HG02970 (cell line): ENCODE measurements around the gene EDIL3.
"Not testable (repeated sequence)": the region's sequence is repeated elsewhere in the genome, so short reads cannot be mapped to it uniquely, and the experiment has no call there.

Experiments used
- ATAC-seq: cut with Tn5 transposase; IDR thresholded peaks from one replicate; pipeline ENCODE4 v1.9.1; 2021; ENCODE audit warnings: mild to moderate bottlenecking, moderate library complexity, moderate number of reproducible peaks; ENCODE audit not compliant: unreplicated experiment, low FRiP score

EDIL3 gene

GRCh38 chr5:84213212-84213611, 171.5 kb downstream of the EDIL3 start:
- no peak for ATAC-seq

DNA sequence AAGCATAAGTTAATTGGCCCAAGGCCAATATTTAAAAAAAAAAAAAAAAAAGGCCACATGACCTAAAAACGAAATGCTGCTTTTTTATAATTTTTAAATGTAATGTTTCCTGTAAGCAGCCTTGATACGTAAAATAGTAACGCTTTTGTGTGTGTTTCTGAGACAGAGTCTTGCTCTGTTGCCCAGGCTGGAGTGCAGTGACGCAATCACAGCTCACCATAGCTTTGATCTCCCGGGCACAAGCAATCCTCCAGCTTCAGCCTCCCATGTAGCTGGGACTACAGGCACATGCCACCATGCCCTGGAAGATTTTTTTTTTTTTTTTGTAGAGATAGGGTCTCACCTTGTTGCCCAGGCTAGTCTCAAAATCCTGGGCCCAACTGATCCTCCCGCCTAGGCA, 179.9 kb downstream of the EDIL3 start:
- ATAC-seq, result no peak

GRCh38 chr5:84202136-84202535, 182.5 kb downstream of the EDIL3 start:
- ATAC-seq, result no peak

GRCh38 chr5:84197538-84197937, 187.1 kb downstream of the EDIL3 start:
- ATAC-seq, result no peak

DNA sequence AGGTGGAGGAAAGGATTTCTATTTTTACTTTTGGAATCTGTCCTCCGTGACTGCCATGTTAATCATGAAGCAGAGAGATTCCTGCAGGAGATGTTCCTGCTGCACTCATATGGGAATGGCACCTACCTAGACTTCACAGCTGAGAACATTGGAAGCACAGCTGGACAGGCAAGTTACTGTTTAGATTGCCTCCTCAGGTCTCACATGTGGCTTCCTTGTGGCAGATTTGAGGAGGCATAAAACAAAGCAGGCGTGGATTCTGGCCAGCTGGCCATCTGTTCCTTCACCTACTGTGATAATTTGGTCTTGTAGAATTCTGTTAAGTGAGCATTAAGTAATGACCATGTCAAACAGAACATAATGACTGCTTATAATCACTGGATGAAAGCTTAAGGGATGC, 193.4 kb downstream of the EDIL3 start:
- ATAC-seq, result no peak

DNA sequence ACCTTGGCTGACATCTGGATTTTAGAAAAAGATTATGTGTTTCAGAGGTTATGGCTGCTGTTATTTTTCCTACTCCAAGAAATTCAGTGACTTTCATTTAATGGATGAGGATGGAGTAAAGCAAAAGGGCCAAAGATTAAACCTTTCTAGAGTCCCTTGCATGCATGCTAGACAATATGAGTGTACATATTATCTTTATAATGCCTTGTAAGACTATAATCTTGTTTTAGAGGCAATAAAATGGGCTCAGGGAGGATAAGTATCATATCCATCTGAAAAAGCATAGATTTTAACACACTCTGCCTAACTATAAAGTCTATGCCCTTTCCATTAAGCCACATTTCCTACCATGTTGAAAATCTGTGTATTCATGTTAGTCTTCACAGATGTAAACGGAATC, 199.8 kb downstream of the EDIL3 start:
- no peak for ATAC-seq

GRCh38 chr5:84181093-84181492, 203.6 kb downstream of the EDIL3 start:
- ATAC-seq, result no peak

- no peak for ATAC-seq
Observed at GRCh38 chr5:84168841-84169240, 215.8 kb downstream of the EDIL3 start.

DNA sequence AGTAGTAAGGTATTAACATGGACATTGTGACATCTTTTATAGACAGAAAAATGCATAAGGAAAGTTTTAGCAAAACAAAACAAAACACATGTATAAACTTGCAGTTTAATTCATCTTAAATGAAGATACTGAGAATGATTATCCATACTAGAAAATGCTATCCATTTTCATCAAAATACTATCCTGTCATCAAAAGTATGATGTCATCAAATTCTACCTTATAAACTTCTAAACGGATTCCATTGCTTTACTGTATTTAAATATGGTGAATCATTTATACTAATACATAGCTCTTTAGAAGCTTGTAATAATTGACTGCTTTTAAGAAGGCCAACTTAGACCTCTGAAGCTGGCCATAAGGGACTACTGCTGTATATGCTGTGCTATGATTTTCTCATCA, 221.0 kb downstream of the EDIL3 start:
- no peak for ATAC-seq

- no peak for ATAC-seq
Observed at GRCh38 chr5:84162695-84163094, 222.0 kb downstream of the EDIL3 start.

- ATAC-seq, result not testable (repeated sequence)
Observed at GRCh38 chr5:84160650-84161049, 224.0 kb downstream of the EDIL3 start.

GRCh38 chr5:84149094-84149493, 235.6 kb downstream of the EDIL3 start:
- ATAC-seq, result no peak

GRCh38 chr5:84148651-84149050, 236.0 kb downstream of the EDIL3 start:
- ATAC-seq, result no peak

DNA sequence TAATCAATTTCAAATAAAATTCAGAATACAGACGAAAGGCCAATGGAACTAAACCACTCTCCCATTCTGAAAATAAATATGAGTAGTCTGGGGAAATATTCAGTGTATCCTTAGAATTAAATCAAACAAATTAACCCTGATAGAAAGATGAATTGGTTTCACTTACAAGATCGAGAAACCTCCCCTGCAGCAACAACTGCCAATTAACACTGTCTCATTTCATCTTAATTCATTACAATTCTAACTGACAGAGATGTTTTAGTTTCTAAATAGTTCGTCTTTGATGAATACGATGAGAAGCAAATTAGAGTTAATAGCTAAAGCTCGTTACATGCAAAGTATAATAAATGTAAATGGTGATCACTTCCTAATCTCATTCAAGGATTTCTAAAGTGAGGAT, 247.1 kb downstream of the EDIL3 start:
- no peak for ATAC-seq

DNA sequence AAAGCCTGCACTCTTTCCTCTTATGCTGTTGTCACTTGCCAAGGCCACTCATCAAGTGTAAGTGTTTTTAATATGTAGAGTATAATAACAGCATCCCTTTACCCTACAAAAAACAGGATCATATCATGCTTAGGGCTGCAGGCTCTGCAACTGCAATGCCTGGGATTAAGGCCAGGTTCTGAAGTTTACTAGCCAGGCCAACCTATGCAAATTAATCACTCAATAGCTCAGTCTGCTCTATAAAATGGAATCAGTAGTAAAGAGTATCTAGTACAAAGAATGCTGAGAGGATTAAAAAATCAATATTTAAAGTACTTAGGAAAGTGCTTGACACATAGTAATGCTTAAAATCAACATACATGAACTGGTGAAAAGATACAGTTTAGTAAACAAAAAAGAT, 253.3 kb downstream of the EDIL3 start:
- ATAC-seq, result no peak

DNA sequence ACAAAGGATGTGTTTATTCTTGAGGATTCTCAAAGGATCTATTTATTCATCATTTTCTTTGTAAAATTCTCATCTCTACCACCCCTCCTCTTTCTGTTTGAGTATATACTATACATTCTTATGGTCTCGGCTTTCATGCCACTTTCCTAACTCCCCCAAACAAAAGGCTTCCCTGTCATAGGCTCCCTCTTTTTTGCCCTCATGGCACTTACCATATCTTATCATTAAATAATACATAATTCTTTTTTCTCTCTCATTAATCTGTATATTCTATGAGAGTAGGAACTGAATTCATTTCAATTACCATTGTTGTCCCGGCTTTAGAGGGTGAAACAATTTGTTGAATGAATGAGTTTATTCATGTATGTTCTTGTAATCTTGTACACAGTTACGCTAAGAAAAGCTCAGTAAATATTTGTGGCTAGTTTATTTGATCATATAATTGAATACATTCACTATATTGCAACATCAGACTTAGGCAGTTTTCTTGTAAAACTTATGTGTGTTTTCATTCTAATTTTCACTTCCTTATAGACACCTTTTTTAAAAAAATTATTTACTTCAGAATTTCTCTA, 254.6 kb downstream of the EDIL3 start:
- ATAC-seq, result no peak

DNA sequence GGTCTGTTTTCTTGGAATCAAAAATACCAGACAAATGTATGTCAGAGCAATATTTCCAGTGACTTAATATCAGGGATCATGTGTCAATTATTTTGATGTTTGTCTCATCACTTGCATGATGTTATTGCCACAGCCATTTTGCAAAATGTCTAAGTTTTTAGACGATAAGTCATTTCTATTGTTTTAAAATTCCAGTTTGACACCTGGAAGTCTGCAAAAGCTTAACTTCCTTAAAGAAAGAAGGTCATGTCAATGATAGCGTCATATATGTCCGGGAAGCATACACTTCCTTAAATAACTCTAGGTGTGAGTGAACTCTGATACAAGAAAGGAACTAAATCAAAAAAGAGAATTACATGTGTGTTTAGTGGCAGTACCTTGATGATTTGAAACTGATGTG, 259.5 kb downstream of the EDIL3 start:
- no peak for ATAC-seq

DNA sequence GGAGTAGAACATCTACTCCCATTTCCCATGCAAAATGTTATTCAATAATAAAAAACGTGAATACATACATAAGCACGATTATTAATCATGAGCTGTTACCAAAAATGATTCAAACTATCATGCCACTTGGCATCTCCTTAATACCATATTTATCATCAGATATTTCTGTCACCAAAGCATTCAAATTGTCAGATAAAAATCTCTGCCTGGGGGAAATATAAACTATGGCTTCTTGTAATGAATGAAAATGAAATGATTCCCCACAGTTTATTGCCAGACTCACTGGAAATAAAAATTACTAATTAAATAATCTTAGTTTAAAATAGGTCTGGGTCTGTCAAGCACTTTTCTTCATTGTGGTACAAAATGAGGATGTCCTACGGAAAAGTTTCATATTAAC, 265.4 kb downstream of the EDIL3 start:
- no peak for ATAC-seq

GRCh38 chr5:84118551-84118950, 266.1 kb downstream of the EDIL3 start:
- no peak for ATAC-seq

- ATAC-seq, result no peak
Observed at GRCh38 chr5:84115727-84116126, 269.0 kb downstream of the EDIL3 start.

DNA sequence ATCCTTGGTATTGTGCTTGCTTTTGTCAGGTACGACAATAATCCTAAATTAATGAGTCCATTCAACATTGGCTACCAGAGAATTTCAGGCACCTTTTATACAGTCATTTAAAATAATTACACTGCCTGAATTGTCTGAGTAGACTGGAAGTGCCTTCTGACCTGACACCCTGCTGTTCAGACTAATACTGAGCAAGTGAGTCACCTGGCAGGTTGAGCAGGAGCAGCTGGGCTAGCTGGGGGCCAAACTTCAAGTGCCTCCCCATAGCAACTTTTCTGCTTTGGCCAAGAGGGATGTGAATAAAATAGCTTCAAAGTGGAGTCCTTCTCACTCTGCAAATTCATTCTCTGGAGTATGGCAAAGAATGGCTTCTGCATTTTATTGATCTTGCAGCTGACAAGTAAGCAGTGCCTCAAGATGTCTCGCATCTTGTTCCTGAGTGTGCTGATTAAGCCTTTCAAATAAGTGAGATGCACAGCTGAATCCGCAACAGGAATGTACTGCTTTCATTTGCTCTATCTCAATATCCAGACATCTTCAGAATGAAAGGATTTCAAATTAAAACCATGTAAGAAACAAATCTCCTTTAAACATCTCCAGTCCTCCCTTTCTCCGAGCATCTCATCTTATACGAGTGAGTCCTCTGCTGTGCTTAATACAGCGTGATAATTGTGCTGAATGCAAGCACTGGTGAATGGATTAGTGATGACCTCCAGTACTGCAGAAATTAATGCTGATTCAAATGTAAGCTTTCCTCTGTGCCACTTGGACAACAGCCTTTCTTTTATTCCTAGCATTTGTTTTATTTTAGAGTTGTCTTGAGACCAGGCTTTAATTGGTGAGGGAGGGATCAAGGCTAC, 271.2 kb downstream of the EDIL3 start:
- ATAC-seq, result no peak

DNA sequence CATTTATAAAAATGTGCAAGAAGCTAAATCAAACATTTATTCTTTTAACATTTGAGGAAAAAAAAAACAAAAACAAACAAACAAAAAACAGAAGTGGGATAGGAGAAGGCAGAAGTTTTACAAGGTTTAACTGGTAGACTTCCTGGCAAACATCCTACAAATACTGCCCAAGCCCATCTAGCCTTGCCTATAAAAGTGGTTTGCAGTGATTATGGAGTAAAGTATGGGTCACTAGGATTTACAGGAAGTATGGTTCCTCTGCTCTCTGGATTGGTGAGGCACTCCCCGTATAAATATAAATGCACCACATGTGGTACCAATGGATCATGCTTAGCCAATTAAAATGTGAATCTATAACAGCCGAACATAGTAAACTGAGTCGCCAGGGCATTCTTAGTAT, 291.9 kb downstream of the EDIL3 start:
- no peak for ATAC-seq
